ENCODE measurements around the gene FAT1. TPM values are rescaled to one million over a fixed set of nuclear protein-coding genes. Genes with fewer than 3 reads are reported as not detected.

Gene FAT1
- total and polyA plus RNA-seq, 2 donors (not counting 1 experiment from before 2014, with no cell fraction given), result 151 to 729 TPM

GRCh38 chr4:186698525-186698924 is 25.1 kb downstream of the FAT1 start:
- Histone ChIP-seq H3K4me1 (ENCODE audit: control insufficient read depth, extremely low read depth, insufficient read depth, low read length) (peaks cover 20% of the 10 kb centered on the region), H2AFZ (ENCODE audit: low read length) (no peak overlapping the region), H3K4me3 (replicated peaks in 1 of 4; ENCODE audit: control extremely low read depth in 1 of 4, insufficient read depth in 1 of 4, low read depth in 3 of 4, low read length in 4 of 4) (no peak overlapping the region), H3K27me3 (ENCODE audit: control insufficient read depth, insufficient read depth, low read length) (no peaks in the 10 kb centered on the region), H3K9me3 (ENCODE audit: control insufficient read depth, insufficient read depth, low read depth, low read length) (no peaks in the 10 kb centered on the region), H3K4me2 (ENCODE audit: extremely low read depth, insufficient read depth, low read length) (no peak overlapping the region), H3K27ac (ENCODE audit: insufficient read depth, low read length) (no peak overlapping the region), H3K79me2 (ENCODE audit: control insufficient read depth, insufficient read depth, low read length) (peaks cover 95% of the 10 kb centered on the region), H3K9ac (ENCODE audit: insufficient read depth, low read length) (no peak overlapping the region), H3K36me3 (ENCODE audit: control insufficient read depth, insufficient read depth, low read length) (peaks cover 3% of the 10 kb centered on the region), H4K20me1 (ENCODE audit: control insufficient read depth, extremely low read depth, insufficient read depth, low read length) (no peaks in the 10 kb centered on the region)
- DNase-seq (ENCODE audit: low read depth in 2 of 2), result no peak
- no peak for TF ChIP-seq EZH2 (IDR thresholded peaks at IDR 0.05; ENCODE audit: low read length, missing control alignments)
- TF ChIP-seq CTCF (conservative IDR thresholded peaks at IDR 0.05 in 1 of 2, IDR thresholded peaks at IDR 0.05 in 1 of 2; ENCODE audit: low read depth in 1 of 2, low read length in 2 of 2), result no peak

GRCh38 chr4:186698028-186698427 is 25.6 kb downstream of the FAT1 start:
- TF ChIP-seq CTCF (conservative IDR thresholded peaks at IDR 0.05 in 1 of 2, IDR thresholded peaks at IDR 0.05 in 1 of 2; ENCODE audit: low read depth in 1 of 2, low read length in 2 of 2), result no peak
- Histone ChIP-seq H3K4me2 (ENCODE audit: extremely low read depth, insufficient read depth, low read length) (no peak overlapping the region), H3K79me2 (ENCODE audit: control insufficient read depth, insufficient read depth, low read length) (peaks cover 94% of the 10 kb centered on the region), H3K36me3 (ENCODE audit: control insufficient read depth, insufficient read depth, low read length) (peaks cover 3% of the 10 kb centered on the region), H3K27ac (ENCODE audit: insufficient read depth, low read length) (no peak overlapping the region), H3K4me3 (replicated peaks in 1 of 4; ENCODE audit: control extremely low read depth in 1 of 4, insufficient read depth in 1 of 4, low read depth in 3 of 4, low read length in 4 of 4) (no peak overlapping the region), H4K20me1 (ENCODE audit: control insufficient read depth, extremely low read depth, insufficient read depth, low read length) (no peaks in the 10 kb centered on the region), H2AFZ (ENCODE audit: low read length) (no peak overlapping the region), H3K4me1 (ENCODE audit: control insufficient read depth, extremely low read depth, insufficient read depth, low read length) (peaks cover 23% of the 10 kb centered on the region), H3K27me3 (ENCODE audit: control insufficient read depth, insufficient read depth, low read length) (no peaks in the 10 kb centered on the region), H3K9me3 (ENCODE audit: control insufficient read depth, insufficient read depth, low read depth, low read length) (no peaks in the 10 kb centered on the region), H3K9ac (ENCODE audit: insufficient read depth, low read length) (no peak overlapping the region)
- no peak for DNase-seq (ENCODE audit: low read depth in 2 of 2)

- H3K36me3 ChIP-seq (ENCODE audit: control insufficient read depth, insufficient read depth, low read length), result peaks cover 3% of the 10 kb centered on the region
- H3K79me2 ChIP-seq (ENCODE audit: control insufficient read depth, insufficient read depth, low read length), result peaks cover 82% of the 10 kb centered on the region
- no peak for TF ChIP-seq CTCF (conservative IDR thresholded peaks at IDR 0.05 in 1 of 2, IDR thresholded peaks at IDR 0.05 in 1 of 2; ENCODE audit: low read depth in 1 of 2, low read length in 2 of 2)
- no peak for TF ChIP-seq EZH2 (IDR thresholded peaks at IDR 0.05; ENCODE audit: low read length, missing control alignments)
- no peak overlapping the region for H3K27ac ChIP-seq (ENCODE audit: insufficient read depth, low read length)
- H3K4me1 ChIP-seq (ENCODE audit: control insufficient read depth, extremely low read depth, insufficient read depth, low read length), result peaks cover 7% of the 10 kb centered on the region
- DNase-seq (ENCODE audit: low read depth in 2 of 2), result no peak
- no peaks in the 10 kb centered on the region for H3K9me3 ChIP-seq (ENCODE audit: control insufficient read depth, insufficient read depth, low read depth, low read length)
- no peaks in the 10 kb centered on the region for H3K27me3 ChIP-seq (ENCODE audit: control insufficient read depth, insufficient read depth, low read length)
- no peak overlapping the region for H3K9ac ChIP-seq (ENCODE audit: insufficient read depth, low read length)
- H3K4me3 ChIP-seq (replicated peaks in 1 of 4; ENCODE audit: control extremely low read depth in 1 of 4, insufficient read depth in 1 of 4, low read depth in 3 of 4, low read length in 4 of 4), result no peak overlapping the region
- H4K20me1 ChIP-seq (ENCODE audit: control insufficient read depth, extremely low read depth, insufficient read depth, low read length), result no peaks in the 10 kb centered on the region
- no peak overlapping the region for H2AFZ ChIP-seq (ENCODE audit: low read length)
- H3K4me2 ChIP-seq (ENCODE audit: extremely low read depth, insufficient read depth, low read length), result no peak overlapping the region
Observed at GRCh38 chr4:186695392-186695791, 28.3 kb downstream of the FAT1 start.

Data from fibroblast of lung (primary cell).